Mucosa of rectum (tissue), 2 donors: ENCODE measurements around the gene CCDC9B.

Source experiments
- H3K27ac ChIP-seq, 2 donors: one replicate each; pipeline ENCODE4 v1.7.0; 2013; ENCODE audit warnings: inconsistent platforms in 2 of 2, low read depth in 2 of 2, low read length in 2 of 2
- H3K27me3 ChIP-seq, 2 donors: one replicate each; pipeline ENCODE4 v1.7.0; 2013; ENCODE audit warnings: low read length in 2 of 2; ENCODE audit not compliant: control insufficient read depth in 2 of 2, insufficient read depth in 2 of 2
- H3K36me3 ChIP-seq, 2 donors: one replicate each; pipeline ENCODE4 v1.7.0; 2013; ENCODE audit warnings: low read length in 2 of 2; ENCODE audit not compliant: control insufficient read depth in 2 of 2, insufficient read depth in 2 of 2
- H3K4me1 ChIP-seq, 2 donors: one replicate each; pipeline ENCODE4 v1.7.0; 2013; ENCODE audit warnings: low read length in 2 of 2, mild to moderate bottlenecking in 1 of 2; ENCODE audit not compliant: control insufficient read depth in 2 of 2, insufficient read depth in 2 of 2
- H3K4me3 ChIP-seq, 2 donors: one replicate each; pipeline ENCODE4 v1.7.0; 2013; ENCODE audit warnings: low read length in 2 of 2
- H3K9ac ChIP-seq, 2 donors: one replicate each; pipeline ENCODE4 v1.7.0; 2013; ENCODE audit warnings: low read length in 2 of 2, low read depth in 1 of 2, mild to moderate bottlenecking in 1 of 2
- H3K9me3 ChIP-seq, 2 donors: one replicate each; pipeline ENCODE4 v1.7.0; 2013; ENCODE audit warnings: low read length in 2 of 2; ENCODE audit not compliant: control insufficient read depth in 2 of 2
- donor health status: healthy.
- donor health status: Normal muscosa, but diverticular disease.

CCDC9B gene

DNA sequence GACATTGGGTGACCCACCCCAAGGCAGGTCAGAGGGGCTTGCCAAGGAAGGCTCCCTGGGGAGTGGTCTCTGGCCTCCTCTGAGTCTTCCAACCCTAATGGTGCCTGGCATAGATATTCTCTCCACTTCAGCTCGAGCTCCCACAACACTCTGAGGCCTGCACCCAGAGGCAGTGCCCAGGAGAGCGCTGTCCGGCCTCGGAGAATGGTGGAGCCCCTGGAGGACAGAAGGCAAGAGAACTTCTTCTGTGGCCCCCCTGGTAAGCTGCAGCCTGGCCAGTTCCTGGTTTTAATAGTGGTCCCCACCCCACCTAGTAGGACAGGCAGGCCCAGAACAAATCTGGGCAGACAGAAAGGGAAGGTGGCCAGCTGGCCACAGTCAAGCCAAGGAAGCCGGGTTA lies 24.3 kb upstream of the CCDC9B start:
- H3K4me3 ChIP-seq = no peak overlapping the region
- H3K9ac ChIP-seq = no peak overlapping the region
- H3K4me1 ChIP-seq = peaks cover 10 to 16% of the 10 kb centered on the region in 2 donors
- no peak overlapping the region for H3K27ac ChIP-seq
- no peaks in the 10 kb centered on the region for H3K27me3 ChIP-seq
- H3K36me3 ChIP-seq = no peaks in the 10 kb centered on the region
- H3K9me3 ChIP-seq = no peaks in the 10 kb centered on the region

DNA sequence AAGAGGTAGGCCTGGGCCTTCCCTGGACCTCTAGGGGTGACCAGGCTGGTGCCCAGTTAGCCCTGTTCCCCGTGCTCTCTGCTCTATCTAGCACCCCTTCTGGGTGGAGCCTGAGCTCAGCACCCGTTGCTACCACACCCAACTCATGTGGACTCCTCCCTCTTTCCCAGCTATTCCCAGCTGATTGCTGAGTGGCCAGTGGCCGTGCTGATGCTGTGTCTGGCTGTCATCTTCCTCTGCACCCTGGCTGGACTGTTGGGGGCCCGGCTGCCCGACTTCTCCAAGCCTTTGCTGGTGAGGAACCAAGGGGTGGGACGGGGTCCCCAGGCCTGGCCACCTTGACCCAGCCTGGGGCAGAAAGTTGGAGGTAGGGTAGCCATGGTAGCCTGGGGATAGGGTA lies 23.5 kb upstream of the CCDC9B start:
- Histone ChIP-seq H3K9ac (no peak overlapping the region), H3K9me3 (no peaks in the 10 kb centered on the region), H3K4me1 (peaks cover 10 to 16% of the 10 kb centered on the region in 2 donors), H3K4me3 (no peak overlapping the region), H3K36me3 (no peaks in the 10 kb centered on the region), H3K27me3 (no peaks in the 10 kb centered on the region), H3K27ac (no peak overlapping the region)

DNA sequence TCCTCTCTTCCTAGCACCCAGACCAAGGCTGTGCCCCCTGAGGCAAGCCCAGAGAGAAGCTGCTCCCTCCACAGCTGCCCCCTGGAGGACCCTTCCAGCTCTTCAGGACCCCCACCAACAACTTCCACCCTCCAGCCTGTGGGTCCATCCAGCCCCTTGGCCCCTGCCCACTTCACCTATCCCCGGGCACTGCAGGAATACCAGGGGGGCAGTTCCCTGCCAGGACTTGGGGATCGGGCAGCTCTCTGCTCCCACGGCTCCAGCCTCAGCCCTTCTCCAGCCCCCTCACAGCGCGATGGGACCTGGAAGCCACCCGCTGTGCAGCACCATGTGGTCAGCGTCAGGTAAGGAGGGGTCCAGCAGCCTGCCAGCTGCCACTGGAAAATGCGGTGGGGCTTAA lies 22.9 kb upstream of the CCDC9B start:
- H3K27me3 ChIP-seq = no peaks in the 10 kb centered on the region
- H3K36me3 ChIP-seq = no peaks in the 10 kb centered on the region
- no peak overlapping the region for H3K9ac ChIP-seq
- no peak overlapping the region for H3K4me3 ChIP-seq
- H3K9me3 ChIP-seq = no peaks in the 10 kb centered on the region
- peaks cover 10 to 20% of the 10 kb centered on the region in 2 donors for H3K4me1 ChIP-seq
- no peak overlapping the region for H3K27ac ChIP-seq

DNA sequence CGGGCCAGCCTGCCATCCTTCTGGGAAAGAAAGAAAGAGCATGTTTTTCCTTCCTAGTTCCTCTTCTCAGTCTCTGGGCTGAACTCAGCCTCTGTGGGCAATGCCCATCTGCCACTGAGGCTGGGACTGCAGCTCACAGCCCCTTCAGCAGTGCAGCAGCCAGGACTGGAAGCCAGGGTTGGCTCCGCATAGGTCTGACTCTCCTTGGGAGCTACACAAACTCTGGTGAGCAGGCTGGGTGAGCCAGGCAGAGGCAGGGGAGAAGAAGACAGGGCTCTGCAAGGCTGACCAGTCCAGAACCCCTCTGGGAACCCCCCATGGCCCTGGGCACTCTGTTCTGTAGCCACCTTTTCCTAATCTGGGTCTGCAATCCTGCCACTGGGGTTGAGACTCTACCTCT lies 20.9 kb upstream of the CCDC9B start:
- Histone ChIP-seq H3K4me1 (peaks cover 5 to 17% of the 10 kb centered on the region in 2 donors), H3K9me3 (no peaks in the 10 kb centered on the region), H3K36me3 (peaks cover 1 to 3% of the 10 kb centered on the region in 2 donors), H3K27me3 (no peaks in the 10 kb centered on the region), H3K27ac (no peak overlapping the region), H3K9ac (no peak overlapping the region), H3K4me3 (no peak overlapping the region)

DNA sequence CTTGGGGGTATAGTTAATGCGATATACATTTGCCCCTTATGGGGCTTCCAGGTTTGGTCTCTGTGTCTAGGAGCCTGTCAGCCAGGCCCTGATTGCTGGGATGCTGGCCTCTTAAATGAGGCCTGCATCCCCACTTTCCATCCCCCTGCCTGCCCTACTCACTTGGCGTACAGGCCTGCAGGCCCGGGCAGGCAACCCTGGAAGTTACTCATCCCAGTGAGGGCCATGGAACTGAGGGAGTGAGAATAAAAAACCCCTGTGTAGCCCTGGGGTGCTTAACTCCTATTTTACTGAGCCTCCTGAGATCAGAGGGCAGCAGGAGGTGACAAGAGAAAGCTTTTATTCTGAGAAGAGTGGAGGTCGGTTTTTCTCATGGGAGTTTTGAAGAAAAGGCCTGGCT lies 19.3 kb upstream of the CCDC9B start:
- H3K4me1 ChIP-seq = peaks cover 17 to 21% of the 10 kb centered on the region in 2 donors
- no peak overlapping the region for H3K27ac ChIP-seq
- H3K27me3 ChIP-seq = no peaks in the 10 kb centered on the region
- no peaks in the 10 kb centered on the region for H3K9me3 ChIP-seq
- H3K4me3 ChIP-seq = no peak overlapping the region
- H3K36me3 ChIP-seq = peaks cover 15 to 17% of the 10 kb centered on the region in 2 donors
- no peak overlapping the region for H3K9ac ChIP-seq

DNA sequence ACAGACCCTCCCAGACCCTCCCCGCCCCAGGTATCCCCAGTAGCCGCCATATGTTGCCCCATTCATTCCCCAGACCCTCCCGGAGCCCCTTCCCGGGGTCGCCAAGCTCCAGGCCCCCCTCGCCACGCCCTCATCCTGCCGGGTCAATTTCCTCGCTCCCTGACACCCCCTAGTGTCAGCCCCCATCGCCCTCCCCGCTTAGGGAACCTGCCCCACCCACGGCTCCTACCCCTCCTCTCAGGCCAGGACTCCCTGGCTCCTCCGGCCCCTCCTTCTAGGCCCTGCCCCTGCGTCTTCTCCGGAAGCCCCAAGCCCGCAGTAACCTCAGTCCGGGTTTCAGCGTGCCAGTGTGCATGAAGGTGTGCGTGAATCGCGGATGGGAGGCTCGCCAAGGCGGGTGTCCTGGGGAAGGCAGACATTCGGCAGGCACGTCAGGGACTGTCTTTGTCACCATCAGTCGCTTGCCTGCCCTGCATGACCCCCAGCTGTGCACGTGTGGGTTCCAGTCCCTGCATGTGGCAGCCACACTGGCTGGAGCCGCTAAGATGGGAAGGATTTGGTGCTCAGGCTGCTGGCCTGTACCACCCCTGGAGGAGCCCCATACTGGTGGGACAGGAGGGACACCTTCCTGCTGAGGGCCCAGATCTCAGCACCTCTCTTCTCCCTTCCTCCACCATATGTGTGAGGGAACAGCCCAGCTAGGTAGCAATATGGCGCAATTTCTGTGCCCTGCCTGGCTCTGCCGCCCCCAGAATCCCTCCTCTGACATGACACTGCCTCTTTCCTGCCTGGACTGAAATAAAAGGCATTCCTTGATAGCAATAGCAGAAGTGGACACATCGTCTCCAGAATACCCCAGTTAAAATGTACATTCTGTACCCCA lies 18.0 kb upstream of the CCDC9B start:
- H3K27ac ChIP-seq = no peak overlapping the region
- no peaks in the 10 kb centered on the region for H3K27me3 ChIP-seq
- peaks cover 30 to 32% of the 10 kb centered on the region in 2 donors for H3K4me1 ChIP-seq
- peak overlapping the region; percentile 24 to 44 for H3K4me3 ChIP-seq
- no peaks in the 10 kb centered on the region for H3K9me3 ChIP-seq
- peaks cover 27 to 30% of the 10 kb centered on the region in 2 donors for H3K36me3 ChIP-seq
- no peak overlapping the region for H3K9ac ChIP-seq

DNA sequence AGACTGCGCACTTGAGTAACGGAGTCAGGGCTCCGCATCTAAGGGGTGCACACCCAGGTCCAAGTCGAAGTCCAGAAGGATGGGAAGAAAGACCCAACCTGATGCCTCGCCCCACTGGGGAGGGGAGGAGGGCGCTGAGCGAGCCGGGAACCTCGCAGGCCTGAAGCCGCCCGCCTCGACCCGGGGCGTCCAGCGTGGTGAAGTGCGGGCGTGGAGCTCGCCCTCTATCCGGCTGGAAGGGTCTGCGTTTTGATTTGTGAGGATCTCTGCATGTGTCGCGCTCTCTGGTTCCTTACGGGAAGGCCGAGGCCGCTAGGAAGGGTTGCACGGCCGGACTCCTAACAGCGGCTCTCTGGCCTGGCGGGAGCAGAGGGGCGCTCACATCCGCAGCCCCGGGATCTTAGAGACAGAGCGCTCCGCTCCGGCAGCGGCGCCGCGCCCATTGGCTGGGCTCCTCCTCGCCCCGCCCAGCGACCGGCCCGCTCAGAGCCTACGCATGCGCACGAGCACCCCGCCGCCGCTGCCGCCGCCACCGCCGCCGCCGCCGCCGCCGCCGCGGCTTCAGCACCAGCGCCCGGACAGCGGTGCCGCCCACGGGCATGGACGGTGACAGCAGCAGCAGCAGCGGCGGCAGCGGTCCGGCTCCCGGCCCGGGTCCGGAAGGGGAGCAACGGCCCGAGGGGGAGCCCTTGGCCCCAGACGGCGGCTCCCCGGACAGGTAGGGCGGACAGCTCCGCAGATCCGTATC lies 17.2 kb upstream of the CCDC9B start, which contains the start of gene DISP2:
TSS of gene DISP2 (plus strand) at position 497 of the 748 bp plus-strand sequence. CDS start at position 600, 103 bp downstream.
- Histone ChIP-seq H3K27ac (peak within 1 kb of the TSS; percentile 70 to 79), H3K4me1 (peaks cover 34 to 35% of the 10 kb centered on the region in 2 donors), H3K4me3 (peak within 1 kb of the TSS; percentile 53 to 60), H3K36me3 (peaks cover 31 to 36% of the 10 kb centered on the region in 2 donors), H3K9me3 (no peaks in the 10 kb centered on the region), H3K9ac (peak within 1 kb of the TSS; percentile 32 to 45), H3K27me3 (no peaks in the 10 kb centered on the region)

DNA sequence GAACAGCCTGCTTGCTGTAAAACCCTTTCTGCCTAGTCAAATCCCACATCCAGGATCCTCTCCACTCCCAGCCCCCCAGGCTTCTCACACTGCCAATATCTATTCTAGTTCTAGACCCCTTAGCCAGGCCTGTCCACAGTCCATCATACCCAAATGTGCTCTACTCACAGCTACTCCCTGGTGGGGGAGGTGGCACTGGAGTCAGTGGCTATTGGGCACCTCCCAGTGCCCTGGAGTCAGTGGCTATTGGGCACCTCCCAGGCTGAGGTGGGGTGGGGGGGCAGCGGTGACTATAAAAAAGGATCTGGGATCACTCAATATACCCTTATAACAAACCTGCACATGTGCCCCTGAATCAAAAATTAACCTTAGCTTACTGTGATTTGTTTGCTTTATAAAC lies 16.5 kb upstream of the CCDC9B start:
- peaks cover 34 to 35% of the 10 kb centered on the region in 2 donors for H3K4me1 ChIP-seq
- no peaks in the 10 kb centered on the region for H3K9me3 ChIP-seq
- H3K36me3 ChIP-seq = peaks cover 31 to 43% of the 10 kb centered on the region in 2 donors
- peak overlapping the region in 1 of 2 donors; percentile 45 for H3K9ac ChIP-seq
- H3K27ac ChIP-seq = peak overlapping the region; percentile 70 to 79
- no peaks in the 10 kb centered on the region for H3K27me3 ChIP-seq
- no peak overlapping the region for H3K4me3 ChIP-seq

DNA sequence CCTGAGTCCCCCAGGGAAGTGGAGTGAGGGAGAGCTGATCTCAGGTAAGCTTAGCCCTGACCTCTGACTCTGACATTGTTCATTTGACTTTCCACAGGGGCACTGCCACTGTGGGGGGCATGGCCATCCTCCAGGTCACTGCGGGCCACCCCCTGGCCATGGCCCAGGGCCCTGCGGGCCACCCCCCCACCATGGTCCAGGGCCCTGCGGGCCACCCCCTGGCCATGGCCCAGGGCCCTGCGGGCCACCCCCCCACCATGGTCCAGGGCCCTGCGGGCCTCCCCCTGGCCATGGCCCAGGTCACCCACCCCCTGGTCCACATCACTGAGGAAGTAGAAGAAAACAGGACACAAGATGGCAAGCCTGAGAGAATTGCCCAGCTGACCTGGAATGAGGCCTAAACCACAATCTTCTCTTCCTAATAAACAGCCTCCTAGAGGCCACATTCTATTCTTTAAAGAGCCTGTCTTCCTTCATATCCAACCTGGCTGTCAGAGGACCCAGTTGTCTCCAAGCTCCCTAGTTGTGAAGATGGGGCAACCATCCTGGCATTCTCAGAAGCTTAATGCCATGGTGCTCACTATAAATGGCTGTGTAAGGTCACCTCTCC lies 15.3 kb upstream of the CCDC9B start:
- Histone ChIP-seq H3K36me3 (peaks cover 31 to 44% of the 10 kb centered on the region in 2 donors), H3K4me3 (no peak overlapping the region), H3K4me1 (peaks cover 34 to 35% of the 10 kb centered on the region in 2 donors), H3K9ac (peak overlapping the region in 1 of 2 donors; percentile 45), H3K27me3 (no peaks in the 10 kb centered on the region), H3K27ac (peak overlapping the region; percentile 98 to 100), H3K9me3 (no peaks in the 10 kb centered on the region)
